ENCODE measurements around the gene NEDD4L. TPM values are rescaled to one million over a fixed set of nuclear protein-coding genes. Genes with fewer than 3 reads are reported as not detected.
A peak's percentile ranks its signal among the peaks of the same experiment; 100 is the strongest.

Gene NEDD4L
- total RNA-seq, 4 donors from 2014 or later, result 22.7 to 39.9 (median 34.7) TPM

DNA sequence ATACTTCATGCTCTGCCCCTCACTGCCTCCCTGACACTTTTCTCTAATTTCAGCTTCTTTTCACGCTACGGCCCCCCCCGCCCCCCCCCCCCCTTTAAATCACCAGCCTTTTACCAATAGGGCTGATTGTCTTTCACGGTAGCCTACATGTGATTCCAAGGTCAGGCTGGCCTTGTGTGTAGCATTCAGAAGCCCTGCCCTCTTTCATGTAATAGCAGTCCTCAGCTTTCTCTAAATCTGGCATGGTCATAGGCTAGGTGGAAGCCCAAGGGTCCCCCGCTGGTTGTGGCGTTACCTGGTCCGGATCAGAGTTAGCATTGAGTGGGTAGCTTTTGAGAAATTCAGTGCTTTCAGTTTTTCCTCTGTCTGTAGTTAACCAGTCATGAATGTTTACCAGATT, 303.1 kb downstream of the NEDD4L start:
- intact Hi-C loops (cut with DNase I), result no loop called here
- no peak for TF ChIP-seq POLR2AphosphoS5 (IDR thresholded peaks at IDR 0.05)
- TF ChIP-seq EP300 (IDR thresholded peaks at IDR 0.05), result no peak
- TF ChIP-seq POLR2A (IDR thresholded peaks at IDR 0.05; ENCODE audit: low read depth), result no peak
- TF ChIP-seq, protein P1, sequence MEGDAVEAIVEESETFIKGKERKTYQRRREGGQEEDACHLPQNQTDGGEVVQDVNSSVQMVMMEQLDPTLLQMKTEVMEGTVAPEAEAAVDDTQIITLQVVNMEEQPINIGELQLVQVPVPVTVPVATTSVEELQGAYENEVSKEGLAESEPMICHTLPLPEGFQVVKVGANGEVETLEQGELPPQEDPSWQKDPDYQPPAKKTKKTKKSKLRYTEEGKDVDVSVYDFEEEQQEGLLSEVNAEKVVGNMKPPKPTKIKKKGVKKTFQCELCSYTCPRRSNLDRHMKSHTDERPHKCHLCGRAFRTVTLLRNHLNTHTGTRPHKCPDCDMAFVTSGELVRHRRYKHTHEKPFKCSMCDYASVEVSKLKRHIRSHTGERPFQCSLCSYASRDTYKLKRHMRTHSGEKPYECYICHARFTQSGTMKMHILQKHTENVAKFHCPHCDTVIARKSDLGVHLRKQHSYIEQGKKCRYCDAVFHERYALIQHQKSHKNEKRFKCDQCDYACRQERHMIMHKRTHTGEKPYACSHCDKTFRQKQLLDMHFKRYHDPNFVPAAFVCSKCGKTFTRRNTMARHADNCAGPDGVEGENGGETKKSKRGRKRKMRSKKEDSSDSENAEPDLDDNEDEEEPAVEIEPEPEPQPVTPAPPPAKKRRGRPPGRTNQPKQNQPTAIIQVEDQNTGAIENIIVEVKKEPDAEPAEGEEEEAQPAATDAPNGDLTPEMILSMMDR (IDR thresholded peaks at IDR 0.05), result no peak
- WGBS, result 90% methylated on average over 7 of the region's 7 CpGs
- DNase-seq (ENCODE audit: extremely low spot score), result peak; percentile 57
- no peaks in the 10 kb centered on the region for H3K4me1 ChIP-seq
- no peaks in the 10 kb centered on the region for H3K9me3 ChIP-seq
- H3K36me3 ChIP-seq, result peaks cover 4 to 38% (median 16%) of the 10 kb centered on the region in 4 donors
- H3K27ac ChIP-seq (replicated peaks in 1 of 4), result no peak overlapping the region
- no peaks in the 10 kb centered on the region for H3K27me3 ChIP-seq
- no peak overlapping the region for H3K4me3 ChIP-seq

- WGBS, result 71% methylated on average over 4 of the region's 4 CpGs
- Histone ChIP-seq H3K4me3 (no peak overlapping the region), H3K27ac (replicated peaks in 1 of 4) (no peak overlapping the region), H3K36me3 (peaks cover 0 to 43% (median 22%) of the 10 kb centered on the region in 4 donors), H3K4me1 (no peaks in the 10 kb centered on the region), H3K27me3 (no peaks in the 10 kb centered on the region), H3K9me3 (no peaks in the 10 kb centered on the region)
- DNase-seq (ENCODE audit: extremely low spot score), result no peak
- TF ChIP-seq EP300 (IDR thresholded peaks at IDR 0.05) (no peak), POLR2A (IDR thresholded peaks at IDR 0.05; ENCODE audit: low read depth) (no peak)
- TF ChIP-seq, protein P1 (IDR thresholded peaks at IDR 0.05), result no peak
- intact Hi-C loops (cut with DNase I), result no loop called here
These were observed 304.5 kb downstream of the NEDD4L start for GRCh38 chr18:58348517-58348916.

- H3K4me1 ChIP-seq, result no peaks in the 10 kb centered on the region
- intact Hi-C loops (cut with DNase I), result no loop called here
- no peak overlapping the region for H3K4me3 ChIP-seq
- peak; percentile 82 for DNase-seq (ENCODE audit: extremely low spot score)
- no peaks in the 10 kb centered on the region for H3K9me3 ChIP-seq
- no peaks in the 10 kb centered on the region for H3K27me3 ChIP-seq
- no peak overlapping the region for H3K27ac ChIP-seq (replicated peaks in 1 of 4)
- TF ChIP-seq, protein P1 (IDR thresholded peaks at IDR 0.05), result no peak
- TF ChIP-seq EP300 (IDR thresholded peaks at IDR 0.05) (no peak), POLR2AphosphoS5 (IDR thresholded peaks at IDR 0.05) (no peak), POLR2A (IDR thresholded peaks at IDR 0.05; ENCODE audit: low read depth) (no peak)
- peaks cover 0 to 43% (median 25%) of the 10 kb centered on the region in 4 donors for H3K36me3 ChIP-seq
- WGBS, result 74% methylated on average over 7 of the region's 7 CpGs
These were observed 304.9 kb downstream of the NEDD4L start for GRCh38 chr18:58348951-58349350.

- intact Hi-C loops (cut with DNase I), result no loop called here
- Histone ChIP-seq H3K36me3 (peaks cover 0 to 43% (median 26%) of the 10 kb centered on the region in 4 donors), H3K4me3 (no peak overlapping the region), H3K27me3 (no peaks in the 10 kb centered on the region), H3K9me3 (no peaks in the 10 kb centered on the region), H3K4me1 (no peaks in the 10 kb centered on the region), H3K27ac (replicated peaks in 1 of 4) (no peak overlapping the region)
- WGBS, result 91% methylated on average over 2 of the region's 2 CpGs
- TF ChIP-seq POLR2AphosphoS5 (IDR thresholded peaks at IDR 0.05), result no peak
- TF ChIP-seq EP300 (IDR thresholded peaks at IDR 0.05), result no peak
- TF ChIP-seq, protein P1 (IDR thresholded peaks at IDR 0.05), result no peak
- no peak for TF ChIP-seq POLR2A (IDR thresholded peaks at IDR 0.05; ENCODE audit: low read depth)
- no peak for DNase-seq (ENCODE audit: extremely low spot score)
These were observed 305.6 kb downstream of the NEDD4L start for GRCh38 chr18:58349650-58350049.

GRCh38 chr18:58350526-58350925, 306.5 kb downstream of the NEDD4L start:
- WGBS, result 97% methylated on average over 5 of the region's 5 CpGs
- Histone ChIP-seq H3K9me3 (no peaks in the 10 kb centered on the region), H3K4me3 (no peak overlapping the region), H3K27ac (replicated peaks in 1 of 4) (no peak overlapping the region), H3K4me1 (no peaks in the 10 kb centered on the region), H3K27me3 (no peaks in the 10 kb centered on the region), H3K36me3 (peaks cover 0 to 43% (median 26%) of the 10 kb centered on the region in 4 donors)
- intact Hi-C loops (cut with DNase I), result no loop called here
- DNase-seq (ENCODE audit: extremely low spot score), result no peak
- TF ChIP-seq POLR2A (IDR thresholded peaks at IDR 0.05; ENCODE audit: low read depth) (no peak), EP300 (IDR thresholded peaks at IDR 0.05) (no peak)
- TF ChIP-seq, protein P1 (IDR thresholded peaks at IDR 0.05), result no peak

All from esophagus muscularis mucosa (tissue), 4 donors.